Measurements from ENCODE around the gene FNBP1. TPM values are rescaled to one million over a fixed set of nuclear protein-coding genes. Genes with fewer than 3 reads are reported as not detected.
A peak's percentile ranks its signal among the peaks of the same experiment; 100 is the strongest.
"Not testable (repeated sequence)": the region's sequence is repeated elsewhere in the genome, so short reads cannot be mapped to it uniquely, and the experiment has no call there.

The FNBP1 gene
- total and polyA plus RNA-seq, 10 of the 15 experiments (the other 5 are each of a cell fraction or from before 2014, with no cell fraction given): 64.5 to 353 (median 179) TPM

DNA sequence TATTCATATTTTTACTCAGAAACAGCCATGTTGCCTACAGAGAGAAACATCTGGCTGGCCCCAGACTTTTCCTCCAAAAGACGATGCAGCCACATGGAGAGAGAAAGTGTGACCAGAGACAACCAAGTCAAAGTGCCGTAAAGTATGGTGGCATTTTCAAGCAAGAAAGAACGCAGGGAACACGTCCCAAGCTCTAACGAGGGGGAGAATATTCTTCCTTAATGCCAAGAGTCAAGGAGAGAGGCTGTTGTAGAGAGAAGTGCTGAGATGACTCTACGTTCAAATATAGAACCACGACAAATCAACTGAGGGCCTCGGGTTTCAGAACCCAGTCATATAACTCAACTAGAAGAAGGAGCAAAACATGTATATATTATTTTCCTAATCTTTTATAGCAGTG lies 55.9 kb downstream of the FNBP1 start (continued):
- TF ChIP-seq MEF2A (IDR thresholded peaks at IDR 0.05; ENCODE audit: insufficient read depth, low read depth, low read length) (peak; percentile 84), ZNF207 (IDR thresholded peaks at IDR 0.05; ENCODE audit: borderline replicate concordance) (peak; percentile 63; the same call in 1 of the 2 replicates), JUNB (IDR thresholded peaks at IDR 0.05) (peak; percentile 86), SP1 (IDR thresholded peaks at IDR 0.05; ENCODE audit: low read depth, low read length) (peak; percentile 11), RELB (IDR thresholded peaks at IDR 0.05; ENCODE audit: low read depth) (peak; percentile 36; the same call in 1 of the 2 replicates), BCL11A (IDR thresholded peaks at IDR 0.05; ENCODE audit: low read depth, low read length) (0 out of 2 replicates have a peak, but pooled peaks have one; percentile 41)

GRCh38 chr9:129984589-129984988 lies 58.4 kb downstream of the FNBP1 start:
- H4K20me1 ChIP-seq (ENCODE audit: control insufficient read depth, insufficient read depth); DNase-seq (ENCODE audit: low read depth, low spot score); intact Hi-C loops (cut with micrococcal nuclease; ENCODE audit: unreplicated experiment); ATAC-seq; H3K9ac ChIP-seq (ENCODE audit: control insufficient read depth, insufficient read depth, low read length); H3K9me3 ChIP-seq (replicated peaks; ENCODE audit: control insufficient read depth, insufficient read depth, low read length); H3K4me3 ChIP-seq; H2AFZ ChIP-seq (ENCODE audit: control insufficient read depth, low read depth, low read length); in situ Hi-C loops (cut with MboI); RAD21 ChIA-PET (ENCODE audit: unreplicated experiment); FAIRE-seq; H3K27me3 ChIP-seq (replicated peaks in 1 of 2; ENCODE audit: control insufficient read depth in 2 of 2, insufficient read depth in 2 of 2, low read length in 1 of 2); CTCF ChIA-PET; H3K4me2 ChIP-seq (ENCODE audit: control insufficient read depth, insufficient read depth); BruUV-seq (replicated peaks): not testable (repeated sequence)
- 36% methylated on average over 9 of the region's 9 CpGs for WGBS (ENCODE audit: insufficient coverage, insufficient replicate concordance, low lambda C conversion rate, missing lambda C conversion rate)
- Histone ChIP-seq H3K79me2 (ENCODE audit: control insufficient read depth, insufficient read depth, low read length) (peaks cover 93% of the 10 kb centered on the region), H3K36me3 (ENCODE audit: control insufficient read depth in 2 of 2, insufficient read depth in 2 of 2, low read length in 1 of 2) (peaks cover 12 to 25% of the 10 kb centered on the region in 2 experiments), H3K27ac (ENCODE audit: control insufficient read depth, insufficient read depth) (peak overlapping the region; percentile 85), H3K4me1 (ENCODE audit: control insufficient read depth, insufficient read depth, low read length) (peaks cover 40% of the 10 kb centered on the region)
- 0 out of 2 replicates have a peak, but pooled peaks have one; percentile 19 for TF ChIP-seq PML (IDR thresholded peaks at IDR 0.05; ENCODE audit: low read length)
- 0 out of 2 replicates have a peak, but pooled peaks have one; percentile 15 for TF ChIP-seq IKZF1 (conservative IDR thresholded peaks at IDR 0.05)
- TF ChIP-seq POLR2A (IDR thresholded peaks at IDR 0.05; ENCODE audit: low read depth, low read length): 0 out of 2 replicates have a peak, but pooled peaks have one; percentile 8
- ChIA-PET SMC1A (ENCODE audit: uncharacterized antibody, unreplicated experiment) (interaction anchor here (10.0 to 23.6 kb wide), 2 partner anchors 27 to 44 kb away, joined by 66 to 763 read pairs; no protein-coding TSS in a partner anchor), POLR2A (interaction anchor here (0.6 kb wide), 1 partner anchor 23 kb away, joined by 4 read pairs; no protein-coding TSS in a partner anchor)
